Stimulated activated CD4-positive, alpha-beta T cell treated with anti-CD3 and anti-CD28 coated beads, Interleukin-2, amount 100 ng/mL, for 24 hours (primary cell): Measurements from ENCODE around the gene KCNJ6.
A peak's percentile ranks its signal among the peaks of the same experiment; 100 is the strongest.

Experiments used
- DNase-seq, 2 donors: peaks; one replicate each; pipeline ENCODE4 v3.0.0-alpha.2; 2020

The KCNJ6 gene

DNA sequence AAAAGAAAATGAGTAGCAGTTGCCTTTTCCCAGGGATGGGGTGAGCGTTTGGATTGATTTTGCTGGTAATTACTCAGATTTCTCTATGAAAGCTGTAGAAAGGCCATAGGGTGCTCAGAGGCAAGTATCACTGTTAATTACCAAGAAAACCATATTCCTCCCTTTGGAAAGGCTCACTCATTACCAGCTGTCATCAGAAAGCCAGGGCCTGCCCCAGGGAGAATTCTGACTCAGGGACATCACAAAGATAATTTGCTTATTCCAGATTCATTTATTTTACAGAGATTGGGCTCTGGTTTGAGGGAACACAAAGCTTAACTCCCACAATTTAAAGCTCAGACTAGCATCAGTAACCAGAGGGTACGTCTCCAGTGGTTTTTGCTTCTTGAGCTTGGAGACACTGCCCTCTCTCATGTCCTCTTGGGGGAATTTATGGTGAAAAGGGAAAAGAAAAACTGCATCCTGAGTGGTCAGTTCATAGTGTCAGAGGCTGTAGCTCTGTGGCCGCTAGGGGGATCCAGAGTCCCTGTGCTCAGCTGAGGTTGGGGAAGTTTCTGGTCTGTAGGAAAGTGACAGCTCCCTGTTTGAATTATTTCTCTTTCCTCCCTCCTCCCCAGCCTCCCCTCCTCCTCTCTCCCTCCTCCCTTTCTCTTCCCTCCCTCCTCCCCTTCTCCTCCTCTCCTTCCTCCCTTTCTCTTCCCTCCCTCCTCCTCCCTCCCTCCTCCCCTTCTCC, 204.3 kb downstream of the KCNJ6 start:
- DNase-seq, result peak; percentile 45 to 65

DNA sequence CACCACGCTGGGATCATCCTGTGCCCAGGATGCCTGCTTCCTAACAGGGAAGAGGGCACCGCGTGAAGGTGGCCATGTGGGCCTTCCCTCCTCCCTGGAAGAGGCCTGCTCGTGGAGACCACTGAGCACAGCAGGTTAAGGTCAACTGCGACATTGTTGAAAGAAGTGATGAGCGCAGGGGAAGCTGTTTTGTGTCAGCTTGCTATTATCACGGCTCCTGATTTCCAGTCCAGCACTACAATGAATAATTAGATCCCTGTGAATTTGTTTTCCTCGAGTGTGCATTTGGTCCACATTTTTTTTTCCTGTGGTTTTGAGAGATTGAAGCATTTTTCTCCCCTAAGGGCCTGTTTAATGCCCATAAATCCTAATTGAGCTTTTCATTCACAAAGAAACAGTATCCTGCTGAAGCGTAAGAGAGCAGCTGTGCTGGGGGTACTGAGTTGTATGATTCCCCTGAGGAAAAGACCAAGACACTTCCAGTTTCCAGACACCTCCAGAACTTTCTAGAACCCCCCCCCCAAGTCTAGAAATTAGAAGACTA, 204.9 kb downstream of the KCNJ6 start:
- no peak for DNase-seq

- no peak for DNase-seq
Observed at GRCh38 chr21:37710546-37711285, 205.5 kb downstream of the KCNJ6 start.

DNA sequence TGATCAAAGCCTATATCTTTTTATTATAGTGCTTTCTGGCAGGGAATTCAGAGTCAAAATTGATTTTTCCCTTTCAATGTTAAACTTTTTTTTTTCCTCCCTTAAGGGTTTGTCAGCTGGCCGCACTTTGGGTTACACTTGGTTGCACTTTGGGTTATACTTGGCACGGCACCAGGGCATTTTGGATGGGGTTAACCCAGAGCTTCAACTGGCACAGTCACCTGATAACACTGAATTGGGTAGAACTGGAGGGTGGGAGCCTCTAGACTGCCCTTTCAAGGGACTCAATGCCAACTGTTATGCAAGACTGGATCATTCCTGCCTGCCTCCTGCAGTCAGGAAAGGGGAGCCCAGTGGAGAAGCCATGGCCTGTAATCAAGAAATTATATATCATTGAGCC, 211.5 kb downstream of the KCNJ6 start:
- no peak for DNase-seq

GRCh38 chr21:37702241-37702640, 214.0 kb downstream of the KCNJ6 start:
- DNase-seq, result no peak

DNA sequence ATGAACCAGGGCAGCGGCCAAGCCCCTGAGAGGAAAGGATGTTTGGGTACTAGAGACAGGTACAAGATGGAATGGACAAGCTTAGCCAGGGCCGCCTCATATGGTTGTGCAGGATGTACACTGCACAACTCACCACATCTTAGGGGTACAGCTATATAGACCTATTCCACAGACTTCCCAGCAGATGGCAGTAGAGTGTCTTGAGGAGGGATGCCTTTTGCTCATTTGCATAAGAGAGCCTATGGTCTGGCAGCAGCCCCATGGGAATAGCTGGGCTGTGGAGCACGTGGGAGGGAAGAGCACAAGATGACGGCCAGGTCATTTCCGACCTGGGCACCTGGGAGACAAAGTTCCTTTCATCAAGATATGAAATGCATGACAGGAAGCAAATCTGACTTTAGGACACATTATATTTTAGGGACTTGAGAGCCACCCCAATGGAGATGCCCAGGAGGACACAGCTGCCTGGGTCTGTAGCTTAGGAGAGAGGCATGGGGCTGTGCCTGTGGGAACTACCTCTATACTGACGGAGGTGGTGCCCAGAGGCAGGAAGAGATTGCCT, 215.5 kb downstream of the KCNJ6 start:
- DNase-seq, result no peak

GRCh38 chr21:37699024-37699775, 217.1 kb downstream of the KCNJ6 start:
- DNase-seq, result no peak

DNA sequence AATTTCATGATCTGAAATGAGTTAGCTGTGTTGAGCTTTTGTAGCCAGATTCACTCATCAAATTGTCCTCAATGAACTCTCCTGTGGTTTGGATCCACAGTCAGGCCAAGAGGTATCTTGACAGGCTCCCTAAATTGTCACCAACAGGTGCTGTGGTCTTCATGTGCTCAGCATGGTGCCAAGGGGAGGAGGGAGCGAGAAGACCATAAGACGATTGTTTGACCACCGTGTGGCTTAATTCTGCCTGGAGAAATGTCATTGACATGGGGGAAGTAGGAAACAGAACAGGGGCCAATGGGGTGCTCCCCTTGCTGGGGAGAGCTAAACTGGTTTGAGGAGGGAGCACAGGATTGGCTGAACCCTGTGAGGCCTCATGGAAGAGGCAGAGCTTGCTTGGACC, 219.3 kb downstream of the KCNJ6 start:
- no peak for DNase-seq

GRCh38 chr21:37695111-37695510, 221.1 kb downstream of the KCNJ6 start:
- no peak for DNase-seq

- DNase-seq, result no peak
Observed at GRCh38 chr21:37688952-37689659, 227.2 kb downstream of the KCNJ6 start.

- no peak for DNase-seq
Observed at GRCh38 chr21:37686991-37687810, 229.1 kb downstream of the KCNJ6 start.

- DNase-seq, result no peak
Observed at GRCh38 chr21:37684547-37684946, 231.7 kb downstream of the KCNJ6 start.

DNA sequence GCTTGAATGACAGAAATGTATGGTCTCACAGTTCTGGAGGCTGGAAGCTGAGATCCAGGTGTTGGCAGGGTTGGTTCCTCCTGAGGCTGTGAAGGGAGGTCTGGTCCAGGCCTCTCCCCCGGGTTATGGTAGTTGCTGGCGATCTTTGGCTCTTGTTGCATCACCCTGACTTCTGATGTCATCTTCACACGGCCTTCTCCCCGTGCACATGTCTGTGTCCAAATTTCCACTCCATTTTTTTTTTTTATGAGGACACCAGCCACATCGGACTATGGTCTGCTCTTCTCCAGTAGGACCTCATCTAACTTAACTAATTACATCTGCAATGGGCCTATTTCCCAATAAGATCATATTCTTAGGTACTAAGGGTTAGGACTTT, 232.2 kb downstream of the KCNJ6 start:
- no peak for DNase-seq

- DNase-seq, result no peak
Observed at GRCh38 chr21:37683396-37684114, 232.7 kb downstream of the KCNJ6 start.

DNA sequence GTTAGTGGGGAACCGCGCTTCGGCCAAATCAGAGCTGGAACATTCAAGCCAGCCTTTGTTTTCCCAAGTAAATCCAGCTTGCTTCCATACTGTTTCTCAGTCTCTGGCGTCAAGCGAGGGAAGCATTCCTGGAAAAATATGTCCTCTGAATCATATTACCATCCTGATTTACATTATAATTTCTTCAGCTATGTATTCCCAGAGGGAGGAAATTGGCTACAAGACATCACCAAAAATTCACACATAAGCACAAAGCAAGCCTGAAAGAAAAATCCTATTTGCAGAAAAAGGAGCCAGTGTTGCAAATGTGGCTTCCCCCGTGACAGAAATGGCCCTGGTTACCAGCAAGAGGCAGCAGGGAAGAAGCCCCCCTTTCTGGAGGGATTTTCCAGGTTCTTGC, 233.3 kb downstream of the KCNJ6 start:
- no peak for DNase-seq

DNA sequence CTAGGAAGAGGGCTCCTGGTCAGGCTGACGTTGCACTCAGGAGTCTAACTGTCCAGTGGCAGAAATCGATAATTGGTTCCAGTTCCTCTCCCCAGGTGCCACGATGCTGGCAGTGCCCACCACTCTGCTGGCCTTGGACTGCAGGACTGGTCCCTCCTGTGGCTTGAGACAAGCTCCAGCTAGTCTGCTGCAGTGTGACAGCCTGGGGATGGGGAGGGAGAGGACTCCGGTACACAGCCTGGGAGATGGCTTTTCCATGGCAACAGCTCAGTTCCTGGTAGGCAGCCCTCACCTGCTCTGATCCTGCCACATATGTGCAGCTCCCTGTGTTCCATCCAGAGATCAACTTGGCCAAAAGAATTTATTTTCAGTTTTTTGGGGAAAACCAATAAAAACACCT, 239.3 kb downstream of the KCNJ6 start:
- no peak for DNase-seq

DNA sequence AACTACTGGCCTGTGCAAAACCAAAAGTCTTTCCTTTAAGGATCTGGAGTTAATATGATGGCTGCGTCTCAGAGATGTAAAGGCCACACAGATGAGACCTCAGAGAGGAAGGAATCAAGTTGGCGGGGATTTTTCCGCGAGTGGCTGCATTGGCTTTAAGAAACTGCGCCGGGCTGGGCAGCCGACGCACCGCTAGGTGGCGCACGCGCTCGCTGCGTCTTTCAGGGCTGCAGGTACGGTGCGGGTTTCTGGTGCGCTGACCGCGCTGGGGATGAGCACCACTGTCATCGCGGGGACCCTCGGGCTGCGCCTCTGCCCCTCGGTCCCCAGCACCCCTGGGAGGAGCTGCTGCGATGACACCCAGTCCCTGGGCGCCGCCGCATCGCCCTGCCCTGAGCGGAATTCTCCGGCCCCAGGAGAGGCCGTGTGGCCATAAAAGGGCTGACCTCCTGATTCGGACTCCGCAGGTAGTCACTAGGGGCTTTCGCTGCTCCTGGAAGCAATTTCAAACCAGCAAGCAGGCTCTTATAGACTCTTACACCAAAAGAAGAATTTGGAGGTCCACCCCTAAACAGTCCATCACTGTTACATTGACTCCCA, 241.0 kb downstream of the KCNJ6 start:
- DNase-seq, result peak; percentile 62 to 75

DNA sequence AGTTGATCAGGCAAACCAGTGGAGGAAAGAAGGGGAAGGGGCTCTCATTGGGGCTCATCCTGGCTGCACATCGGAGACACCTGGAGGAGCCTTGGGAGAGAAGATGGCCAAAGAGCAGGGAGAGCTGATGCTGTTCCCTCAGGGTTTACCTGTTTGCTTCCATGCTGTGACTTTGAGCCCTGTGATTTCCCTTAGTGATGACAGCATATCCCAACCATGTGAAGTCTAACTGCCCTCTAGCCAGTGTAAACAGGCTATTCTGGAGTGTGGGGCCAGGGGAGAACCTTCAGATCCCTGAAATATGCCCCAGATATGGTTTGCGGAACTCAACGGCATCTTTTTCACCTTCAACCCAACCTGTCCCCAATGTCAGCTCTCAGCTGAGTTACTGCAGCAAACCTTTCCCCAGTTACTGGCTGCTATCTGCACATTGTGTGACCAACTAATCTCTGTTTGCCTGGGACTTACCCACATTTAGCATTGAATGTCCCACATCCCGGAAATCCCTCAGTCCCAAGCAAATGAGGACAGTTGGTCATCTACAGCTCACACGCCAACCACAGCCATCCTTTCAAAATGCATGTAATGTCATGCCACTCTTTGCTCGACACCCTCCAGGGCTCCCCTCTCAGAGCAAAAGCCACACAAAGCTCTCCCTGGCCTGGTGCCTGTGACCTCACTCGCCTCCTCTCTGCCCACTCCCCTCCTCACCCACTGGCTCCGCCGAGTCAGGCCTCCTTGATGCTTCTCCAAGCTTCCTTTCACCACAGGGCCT, 242.3 kb downstream of the KCNJ6 start:
- no peak for DNase-seq

GRCh38 chr21:37671381-37671780, 244.9 kb downstream of the KCNJ6 start:
- DNase-seq, result no peak

GRCh38 chr21:37670883-37671282, 245.4 kb downstream of the KCNJ6 start:
- DNase-seq, result no peak
